Measurements from ENCODE around the gene SF3A1.
"Not testable (repeated sequence)": the region's sequence is repeated elsewhere in the genome, so short reads cannot be mapped to it uniquely, and the experiment has no call there.

SF3A1 gene

DNA sequence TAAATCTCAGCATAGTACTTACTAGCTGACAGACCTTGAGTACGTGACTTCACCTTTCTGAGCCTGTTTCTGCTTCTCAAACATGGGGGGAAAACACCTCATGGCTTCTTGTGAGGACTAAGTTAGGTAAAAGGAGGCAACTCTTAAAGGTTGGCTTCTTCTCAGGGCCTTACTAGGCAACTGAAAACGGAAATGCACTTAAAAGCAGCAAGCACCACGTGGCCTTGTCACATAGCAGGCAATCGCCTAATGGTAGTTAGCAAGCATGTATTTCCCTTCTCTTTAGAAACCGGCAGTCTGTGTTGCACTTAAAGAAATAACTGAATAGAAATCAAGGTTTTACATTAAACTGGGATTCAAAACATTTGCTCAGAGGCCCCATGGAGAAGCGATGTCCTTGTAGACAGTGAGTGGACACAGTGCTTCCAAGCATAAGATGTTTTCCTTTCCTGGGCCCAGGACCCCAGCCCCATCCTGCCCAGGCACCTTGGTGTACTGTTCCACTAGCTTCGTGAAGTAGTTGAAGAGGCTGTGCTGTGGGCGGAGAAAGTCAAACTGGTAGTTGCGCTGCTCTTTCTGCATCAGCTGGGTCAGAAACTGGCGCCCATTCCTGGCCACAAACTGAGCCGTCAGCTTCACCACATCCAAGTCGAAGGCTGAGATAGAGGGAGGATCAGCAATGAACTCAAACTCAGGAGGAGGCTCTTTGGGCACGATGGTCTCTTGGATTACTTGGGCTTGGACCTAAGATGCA lies 12.1 kb downstream of the SF3A1 start:
- peak overlapping the region; percentile 55 for H3K27ac Mint-ChIP-seq
- no peak overlapping the region for H3K4me3 Mint-ChIP-seq
- peaks cover 84% of the 10 kb centered on the region for H3K36me3 Mint-ChIP-seq (ENCODE audit: low read depth)
- no peaks in the 10 kb centered on the region for H3K9me3 Mint-ChIP-seq
- no peaks in the 10 kb centered on the region for H3K27me3 Mint-ChIP-seq
- peaks cover 36% of the 10 kb centered on the region for H3K4me1 Mint-ChIP-seq (ENCODE audit: low read depth)

DNA sequence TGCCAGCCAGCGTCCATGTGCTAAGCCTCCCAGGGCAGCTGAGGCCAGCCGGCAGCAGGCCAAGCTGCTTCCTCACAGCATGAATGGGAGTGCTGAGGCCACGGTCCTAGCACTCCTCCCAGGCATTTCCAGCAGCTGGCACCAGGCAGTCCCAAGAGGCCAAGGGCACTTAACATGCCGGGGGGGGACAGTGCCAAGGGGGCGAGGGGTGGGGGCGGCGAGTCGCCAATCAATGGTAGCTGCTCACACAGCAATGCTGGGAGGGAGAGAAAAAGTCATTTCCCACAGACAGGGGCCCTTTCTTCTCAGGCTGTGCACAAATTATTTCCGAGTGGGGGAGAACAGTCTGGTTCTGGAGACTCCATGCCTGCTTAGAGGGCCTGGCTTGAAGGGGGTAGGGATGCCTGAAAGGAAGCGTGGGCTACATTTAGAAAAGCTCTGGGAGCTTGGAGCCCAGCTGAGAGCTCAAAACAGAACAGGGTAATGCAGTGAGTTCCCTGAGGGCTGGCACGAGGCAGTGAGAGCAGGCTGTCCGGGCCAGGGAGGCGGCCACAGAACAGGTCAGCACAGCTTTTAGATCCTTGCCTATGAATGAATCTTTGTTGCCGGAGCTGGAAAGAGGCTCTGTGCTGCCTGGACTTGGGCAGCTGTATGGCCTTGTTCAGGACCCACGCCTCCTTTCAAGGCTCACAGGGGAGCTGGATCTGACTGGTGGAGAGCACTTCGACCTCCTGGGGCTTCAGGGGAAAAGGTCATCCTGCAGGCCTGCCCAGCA lies 15.6 kb downstream of the SF3A1 start:
- H3K4me3 Mint-ChIP-seq = no peak overlapping the region
- H3K4me1 Mint-ChIP-seq (ENCODE audit: low read depth) = peaks cover 6% of the 10 kb centered on the region
- no peak overlapping the region for H3K27ac Mint-ChIP-seq
- no peaks in the 10 kb centered on the region for H3K27me3 Mint-ChIP-seq
- H3K36me3 Mint-ChIP-seq (ENCODE audit: low read depth) = peaks cover 90% of the 10 kb centered on the region
- no peaks in the 10 kb centered on the region for H3K9me3 Mint-ChIP-seq

DNA sequence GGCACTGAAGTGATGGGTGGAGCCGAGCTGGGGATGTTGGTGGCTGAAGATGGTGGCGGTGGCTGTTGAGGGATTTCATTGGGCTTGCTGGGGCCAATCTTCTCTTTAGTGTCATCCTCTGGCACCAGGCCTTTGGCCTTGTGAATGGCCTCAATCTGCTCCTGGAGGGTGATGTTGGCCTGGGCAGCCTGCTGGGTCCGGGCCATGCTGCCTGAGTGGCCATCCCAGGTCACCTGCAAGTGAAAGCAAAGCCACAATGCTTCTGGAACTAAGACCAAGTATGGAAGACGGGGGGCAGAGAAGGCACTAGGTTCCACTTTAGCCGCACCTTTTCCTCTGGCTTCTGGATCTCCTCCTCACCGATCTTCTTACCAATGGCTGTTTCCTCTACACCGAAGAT lies 17.9 kb downstream of the SF3A1 start:
- Mint-ChIP-seq H3K27me3 (no peaks in the 10 kb centered on the region), H3K36me3 (ENCODE audit: low read depth) (peaks cover 86% of the 10 kb centered on the region), H3K9me3 (no peaks in the 10 kb centered on the region), H3K4me1 (ENCODE audit: low read depth) (peaks cover 18% of the 10 kb centered on the region), H3K4me3 (no peak overlapping the region), H3K27ac (no peak overlapping the region)

DNA sequence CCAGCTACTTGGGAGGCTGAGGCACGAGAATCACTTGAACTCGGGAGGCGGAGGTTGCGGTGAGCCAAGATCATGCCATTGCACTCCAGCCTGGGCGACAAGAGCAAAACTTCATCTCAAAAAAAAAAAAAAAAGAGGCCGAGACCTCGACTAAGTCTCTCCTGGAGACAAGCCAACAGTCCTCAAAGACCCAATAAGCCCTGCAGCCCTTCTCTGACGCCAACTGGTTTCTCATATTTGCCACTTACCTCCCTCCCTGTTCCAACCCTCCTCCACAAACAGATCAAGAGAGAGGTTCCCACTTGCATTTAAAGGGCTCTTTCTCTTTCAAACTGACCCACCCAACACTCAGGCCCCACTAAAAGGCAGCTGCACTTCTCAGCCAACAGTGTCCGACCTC lies 18.4 kb downstream of the SF3A1 start:
- Mint-ChIP-seq H3K36me3 (ENCODE audit: low read depth) (peaks cover 86% of the 10 kb centered on the region), H3K4me1 (ENCODE audit: low read depth) (peaks cover 22% of the 10 kb centered on the region)
- H3K4me3 Mint-ChIP-seq, H3K9me3 Mint-ChIP-seq, H3K27ac Mint-ChIP-seq, H3K27me3 Mint-ChIP-seq: not testable (repeated sequence)

DNA sequence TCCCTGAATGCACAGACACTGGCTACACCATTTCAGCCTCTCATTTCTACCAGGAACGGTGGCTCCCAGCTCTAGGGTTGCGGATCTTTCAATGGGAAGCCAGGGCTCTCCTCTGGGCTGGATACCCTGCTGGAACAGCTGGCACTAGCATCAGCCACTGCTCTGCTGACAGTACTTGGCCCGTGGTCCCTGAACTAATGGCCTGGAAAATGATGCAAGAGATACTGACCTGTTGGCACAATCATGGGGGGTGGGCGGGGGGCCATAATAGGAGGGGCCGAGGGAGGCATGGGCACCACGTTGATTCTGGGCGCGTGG lies 19.3 kb downstream of the SF3A1 start:
- Mint-ChIP-seq H3K27me3 (no peaks in the 10 kb centered on the region), H3K36me3 (ENCODE audit: low read depth) (peaks cover 86% of the 10 kb centered on the region), H3K9me3 (no peaks in the 10 kb centered on the region)

DNA sequence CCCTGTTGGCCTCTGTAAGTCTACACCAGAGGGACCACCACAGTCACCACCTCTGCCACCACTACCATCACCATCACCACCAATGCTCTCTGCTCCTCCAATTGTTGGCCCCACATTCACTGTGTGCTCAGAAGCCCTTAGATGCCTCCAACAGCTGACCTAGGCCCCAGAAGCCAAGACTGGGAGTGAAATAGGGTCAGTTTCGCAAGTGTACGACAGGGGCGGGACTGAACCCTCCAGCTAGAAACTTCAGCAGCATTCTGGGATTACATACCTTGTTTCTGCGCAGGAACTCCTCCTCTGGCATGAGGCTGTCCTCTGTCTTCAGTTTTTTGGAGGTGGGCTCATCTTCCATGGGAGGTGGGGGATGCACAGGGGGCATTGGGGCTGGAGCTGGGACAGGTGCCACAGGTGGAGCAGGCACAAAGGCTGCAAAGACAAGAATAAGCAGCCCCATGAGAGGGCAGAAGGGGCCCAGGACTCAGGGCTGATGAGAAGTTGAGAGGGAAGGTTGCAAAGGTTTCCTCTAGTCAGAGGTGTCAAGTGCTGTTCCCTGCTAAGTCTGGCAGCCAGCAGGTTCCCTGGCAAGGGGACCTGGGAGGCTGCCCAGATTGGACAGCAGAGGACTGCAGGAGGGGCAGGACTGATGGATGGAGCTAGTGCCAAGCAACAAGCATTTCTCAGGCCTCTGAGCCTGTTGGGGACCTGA lies 19.8 kb downstream of the SF3A1 start:
- H3K27me3 Mint-ChIP-seq = no peaks in the 10 kb centered on the region
- H3K27ac Mint-ChIP-seq = no peak overlapping the region
- H3K4me3 Mint-ChIP-seq = no peak overlapping the region
- peaks cover 86% of the 10 kb centered on the region for H3K36me3 Mint-ChIP-seq (ENCODE audit: low read depth)
- no peaks in the 10 kb centered on the region for H3K9me3 Mint-ChIP-seq
- peaks cover 22% of the 10 kb centered on the region for H3K4me1 Mint-ChIP-seq (ENCODE audit: low read depth)

More for the DNA sequence above, 19.3 kb downstream of the SF3A1 start:
- Mint-ChIP-seq H3K27ac (no peak overlapping the region), H3K4me1 (ENCODE audit: low read depth) (peaks cover 22% of the 10 kb centered on the region), H3K4me3 (no peak overlapping the region)

DNA sequence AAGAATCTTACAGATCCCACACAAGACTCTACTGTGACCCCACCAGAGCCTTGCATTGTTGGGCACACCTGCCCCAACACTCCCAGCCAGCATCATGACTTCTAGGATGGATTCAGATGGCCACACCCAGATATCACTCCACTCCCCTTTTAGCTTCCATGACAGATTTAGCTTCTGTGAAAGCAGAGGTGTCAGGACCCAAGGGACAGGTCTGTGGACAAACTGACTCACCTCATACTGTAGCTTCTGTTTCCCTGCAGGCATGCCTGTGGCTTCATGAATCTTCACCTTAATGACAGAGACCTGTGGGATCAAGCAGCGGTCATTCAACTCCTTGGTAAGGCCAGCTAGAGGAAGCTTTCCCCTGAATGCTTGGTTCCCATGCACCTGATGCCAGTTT lies 21.5 kb downstream of the SF3A1 start:
- Mint-ChIP-seq H3K4me1 (ENCODE audit: low read depth) (peaks cover 22% of the 10 kb centered on the region), H3K36me3 (ENCODE audit: low read depth) (peaks cover 83% of the 10 kb centered on the region), H3K4me3 (no peak overlapping the region), H3K27me3 (no peaks in the 10 kb centered on the region), H3K9me3 (no peaks in the 10 kb centered on the region), H3K27ac (peak overlapping the region; percentile 26)

DNA sequence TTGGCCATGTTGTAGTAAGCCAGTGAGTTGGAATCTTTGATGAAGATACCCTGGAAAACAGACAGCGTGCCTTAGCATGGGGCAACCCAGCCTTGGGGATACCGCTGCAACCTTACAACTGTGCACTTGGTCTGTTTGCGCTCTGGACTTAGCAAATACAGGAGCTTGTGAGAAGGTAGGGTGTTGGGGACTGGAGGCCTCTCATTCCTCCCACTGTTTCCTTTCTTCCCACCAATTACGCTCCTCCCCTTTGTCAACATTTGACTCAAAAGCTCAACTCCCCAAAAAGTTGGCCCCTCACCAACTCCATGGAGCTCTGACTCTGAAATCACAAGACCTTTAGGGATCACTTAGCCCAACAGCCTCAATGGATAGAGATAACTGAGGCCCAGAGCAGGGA lies 22.0 kb downstream of the SF3A1 start:
- Mint-ChIP-seq H3K36me3 (ENCODE audit: low read depth) (peaks cover 77% of the 10 kb centered on the region), H3K27ac (peak overlapping the region; percentile 26), H3K9me3 (no peaks in the 10 kb centered on the region), H3K4me1 (ENCODE audit: low read depth) (peaks cover 22% of the 10 kb centered on the region), H3K4me3 (no peak overlapping the region), H3K27me3 (no peaks in the 10 kb centered on the region)

DNA sequence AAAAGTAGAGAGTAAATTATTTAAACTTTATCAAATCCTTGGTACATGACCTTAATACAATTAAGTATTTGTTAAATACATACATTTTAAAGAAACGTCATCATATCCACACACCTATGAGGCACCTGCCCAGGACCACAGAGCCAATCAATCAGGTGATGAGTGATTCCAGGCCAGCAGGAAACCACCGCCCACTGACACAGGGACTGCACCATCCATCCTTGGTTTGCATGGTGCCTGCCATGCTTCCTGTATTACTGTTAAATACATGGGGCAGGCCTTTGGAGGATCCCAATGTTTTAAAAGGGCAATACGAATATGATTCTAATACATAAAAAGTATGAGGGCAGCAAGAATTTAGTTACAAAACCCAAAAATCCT lies 23.0 kb downstream of the SF3A1 start:
- Mint-ChIP-seq H3K36me3 (ENCODE audit: low read depth) (peaks cover 68% of the 10 kb centered on the region), H3K9me3 (no peaks in the 10 kb centered on the region), H3K4me1 (ENCODE audit: low read depth) (peaks cover 22% of the 10 kb centered on the region), H3K4me3 (no peak overlapping the region), H3K27ac (peak overlapping the region; percentile 17), H3K27me3 (no peaks in the 10 kb centered on the region)

DNA sequence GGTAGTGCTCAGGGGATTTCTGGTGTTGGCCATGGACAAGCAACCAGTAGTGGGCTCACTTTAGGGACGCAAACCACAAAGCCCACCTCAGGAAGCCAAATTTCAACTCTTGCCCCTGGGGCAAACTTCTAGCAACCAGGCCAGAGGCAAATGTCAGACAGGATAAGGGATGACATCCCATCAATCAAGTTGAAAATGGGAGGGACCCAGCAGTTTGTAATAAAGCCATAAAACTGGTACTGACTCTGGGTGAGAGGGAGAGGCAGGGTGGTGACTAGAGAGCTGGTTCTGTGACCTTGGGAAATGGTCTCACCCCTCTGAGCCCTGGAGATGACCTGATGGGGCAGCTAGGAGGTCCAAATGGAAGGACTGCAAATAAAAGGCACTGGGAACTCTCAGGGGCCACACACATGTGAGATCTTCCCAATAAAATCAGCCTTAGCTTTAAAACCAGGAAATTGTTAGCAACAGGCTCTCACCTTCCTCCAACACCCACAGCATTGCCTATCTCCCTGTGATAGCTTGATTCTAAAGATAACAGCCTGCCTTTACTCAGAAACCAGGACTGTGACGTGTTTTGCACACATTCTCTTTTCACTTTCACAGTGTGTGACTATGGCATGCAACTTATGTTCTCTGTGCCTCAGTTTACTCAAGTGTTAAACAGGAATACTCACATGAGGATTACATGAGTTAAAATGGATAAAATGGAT lies 23.5 kb downstream of the SF3A1 start:
- peaks cover 22% of the 10 kb centered on the region for H3K4me1 Mint-ChIP-seq (ENCODE audit: low read depth)
- H3K9me3 Mint-ChIP-seq = no peaks in the 10 kb centered on the region
- peak overlapping the region; percentile 41 for H3K27ac Mint-ChIP-seq
- H3K36me3 Mint-ChIP-seq (ENCODE audit: low read depth) = peaks cover 63% of the 10 kb centered on the region
- H3K27me3 Mint-ChIP-seq = no peaks in the 10 kb centered on the region
- H3K4me3 Mint-ChIP-seq = no peak overlapping the region

DNA sequence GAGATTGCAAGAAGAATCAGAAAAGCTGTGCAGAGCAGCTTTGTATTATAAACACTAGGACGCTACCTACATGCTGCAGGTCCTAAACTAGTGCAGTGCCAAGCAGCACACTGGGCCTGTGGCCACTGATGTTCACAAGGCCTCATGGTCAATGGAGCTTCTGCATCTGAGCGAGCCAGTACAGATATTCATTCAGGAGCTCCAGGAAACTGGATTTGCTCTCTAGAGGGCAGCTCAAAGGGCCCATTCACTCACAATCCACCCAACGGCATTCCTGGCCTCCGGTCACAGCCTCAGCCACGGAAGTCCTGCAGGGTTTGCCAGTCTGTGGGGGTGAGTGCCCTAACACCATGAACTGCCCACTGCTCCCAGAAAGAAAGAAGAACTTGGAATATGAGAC lies 24.1 kb downstream of the SF3A1 start:
- Mint-ChIP-seq H3K36me3 (ENCODE audit: low read depth) (peaks cover 57% of the 10 kb centered on the region), H3K27ac (no peak overlapping the region), H3K27me3 (no peaks in the 10 kb centered on the region), H3K4me3 (no peak overlapping the region), H3K4me1 (ENCODE audit: low read depth) (peaks cover 26% of the 10 kb centered on the region), H3K9me3 (no peaks in the 10 kb centered on the region)

DNA sequence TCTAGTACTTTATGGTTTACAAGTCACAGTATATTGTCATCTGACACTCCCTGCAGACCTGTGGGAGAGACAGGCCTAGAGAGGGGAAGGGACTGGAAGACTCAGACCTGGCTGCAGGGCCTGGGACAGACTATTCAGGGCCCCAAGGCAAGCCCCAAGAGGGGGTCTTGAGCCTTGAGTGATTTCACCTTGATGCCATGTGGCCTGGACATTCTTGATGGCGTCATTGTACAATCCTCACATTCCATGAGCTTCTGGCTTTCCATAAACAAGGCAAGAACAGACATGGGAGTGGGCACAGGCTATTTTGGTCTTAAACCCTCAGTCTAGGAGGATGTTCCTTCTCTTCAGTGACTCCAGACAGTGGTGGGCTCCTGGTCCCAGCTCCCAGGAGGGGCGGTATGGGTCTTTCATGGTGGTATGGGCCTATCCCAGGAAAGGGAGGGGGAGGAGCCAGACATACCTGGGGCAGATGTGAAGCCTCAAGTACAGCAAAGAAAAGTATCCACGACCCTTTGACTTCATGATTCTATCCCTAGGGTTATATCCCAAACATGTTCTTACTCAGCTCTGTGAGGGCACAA lies 28.1 kb downstream of the SF3A1 start:
- H3K4me1 Mint-ChIP-seq (ENCODE audit: low read depth) = peaks cover 33% of the 10 kb centered on the region
- peaks cover 29% of the 10 kb centered on the region for H3K36me3 Mint-ChIP-seq (ENCODE audit: low read depth)
- no peak overlapping the region for H3K4me3 Mint-ChIP-seq
- H3K9me3 Mint-ChIP-seq = no peaks in the 10 kb centered on the region
- no peak overlapping the region for H3K27ac Mint-ChIP-seq
- no peaks in the 10 kb centered on the region for H3K27me3 Mint-ChIP-seq

DNA sequence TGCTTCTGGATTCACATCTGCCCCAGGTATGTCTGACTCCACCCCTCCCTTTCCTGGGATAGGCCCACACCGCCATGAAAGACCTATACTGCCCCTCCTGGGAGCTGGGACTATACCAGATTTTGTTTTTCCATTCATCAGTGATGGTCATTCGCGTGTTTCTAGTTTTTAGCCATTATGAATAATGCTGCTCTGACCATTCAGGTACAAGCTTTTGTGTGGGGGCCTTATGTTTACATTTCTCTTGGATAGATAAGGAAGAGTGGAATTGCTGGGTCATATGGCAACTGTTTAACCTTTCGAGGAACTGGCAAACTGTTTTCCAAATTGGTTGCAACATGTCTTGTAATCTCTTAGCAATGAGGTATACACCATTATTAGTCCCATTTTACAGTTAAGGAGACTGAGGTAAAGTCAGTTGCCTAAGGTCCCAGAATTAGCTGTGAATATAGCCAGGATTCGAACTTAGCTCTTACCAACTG lies 28.8 kb downstream of the SF3A1 start:
- H3K27ac Mint-ChIP-seq = peak overlapping the region; percentile 88
- H3K4me1 Mint-ChIP-seq (ENCODE audit: low read depth) = peaks cover 38% of the 10 kb centered on the region
- no peaks in the 10 kb centered on the region for H3K27me3 Mint-ChIP-seq
- peaks cover 28% of the 10 kb centered on the region for H3K36me3 Mint-ChIP-seq (ENCODE audit: low read depth)
- no peaks in the 10 kb centered on the region for H3K9me3 Mint-ChIP-seq
- peak overlapping the region; percentile 82 for H3K4me3 Mint-ChIP-seq

DNA sequence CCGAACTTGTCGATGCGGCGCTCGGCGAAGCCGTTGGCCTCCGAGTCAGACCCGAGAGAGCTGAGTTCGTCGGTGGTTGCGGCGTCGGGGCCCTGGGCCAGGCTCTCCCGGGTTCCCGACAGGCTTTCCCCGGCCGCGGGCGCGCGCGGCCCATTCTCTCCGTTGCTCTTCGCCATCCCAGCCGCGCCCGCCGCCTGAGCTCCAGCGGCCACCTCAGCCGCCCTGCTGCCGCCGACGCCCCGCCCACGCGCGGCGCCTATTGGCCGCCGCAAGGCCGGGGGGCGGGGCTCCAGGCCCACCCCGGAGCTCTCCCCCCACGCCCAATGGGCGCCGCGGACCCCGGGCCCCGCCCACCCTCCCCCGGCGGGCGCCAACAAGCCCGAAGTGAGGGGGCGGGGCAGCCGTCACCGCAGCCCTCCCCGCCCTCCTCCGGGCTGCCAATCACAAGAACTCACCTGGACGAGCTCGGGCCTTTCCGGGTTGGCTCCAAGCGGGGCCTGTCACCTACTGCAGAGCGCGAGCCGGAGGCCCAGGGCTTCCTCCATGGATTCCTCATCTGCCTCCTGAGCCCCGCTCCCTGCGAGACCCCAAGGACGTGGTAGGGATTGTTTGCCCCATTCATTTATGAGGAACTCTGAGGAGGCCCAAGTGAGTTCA lies 29.9 kb downstream of the SF3A1 start, which contains the start of gene TBC1D10A:
Gene TBC1D10A (minus strand): TSS at position 236 of the 657 bp plus-strand sequence. CDS start 60 bp downstream, at position 176.
- no peaks in the 10 kb centered on the region for H3K27me3 Mint-ChIP-seq
- peak within 1 kb of the TSS; percentile 84 for H3K4me3 Mint-ChIP-seq
- H3K36me3 Mint-ChIP-seq (ENCODE audit: low read depth) = peaks cover 18% of the 10 kb centered on the region
- H3K27ac Mint-ChIP-seq = peak within 1 kb of the TSS; percentile 88
- peaks cover 43% of the 10 kb centered on the region for H3K4me1 Mint-ChIP-seq (ENCODE audit: low read depth)
- H3K9me3 Mint-ChIP-seq = no peaks in the 10 kb centered on the region
